H9 (cell line): ENCODE measurements around the gene KLHDC2. TPM values are rescaled to one million over a fixed set of nuclear protein-coding genes. Genes with fewer than 3 reads are reported as not detected.

ENCODE experiments used
- DNase-seq: peaks from one replicate; pipeline ENCODE4 v3.0.0-alpha.2; 2017
- H2AFZ ChIP-seq: one replicate; pipeline ENCODE4 v1.6.1; 2013; ENCODE audit warnings: mild to moderate bottlenecking, low read length, control low read depth, moderate library complexity
- H2AK5ac ChIP-seq: 2 replicates; pipeline ENCODE4 v1.6.1; 2013; ENCODE audit warnings: low read length, control low read depth, mixed read lengths; ENCODE audit not compliant: insufficient read length
- H2BK120ac ChIP-seq: one replicate; pipeline ENCODE4 v1.6.1; 2013; ENCODE audit warnings: low read depth, mild to moderate bottlenecking, low read length, control low read depth, inconsistent platforms; ENCODE audit not compliant: poor library complexity, severe bottlenecking
- H2BK12ac ChIP-seq: 2 replicates; pipeline ENCODE4 v1.6.1; 2013; ENCODE audit warnings: low read length, control low read depth, mixed read lengths, low read depth; ENCODE audit not compliant: insufficient read length
- H2BK15ac ChIP-seq: 2 replicates; pipeline ENCODE4 v1.6.1; 2013; ENCODE audit warnings: low read depth, low read length, control low read depth
- H2BK20ac ChIP-seq: one replicate; pipeline ENCODE4 v1.6.1; 2013; ENCODE audit warnings: low read depth, mild to moderate bottlenecking, low read length, control low read depth, inconsistent platforms; ENCODE audit not compliant: poor library complexity, severe bottlenecking
- H2BK5ac ChIP-seq: 2 replicates; pipeline ENCODE4 v1.6.1; 2013; ENCODE audit warnings: low read length, control low read depth, mixed read lengths; ENCODE audit not compliant: insufficient read length
- H3K14ac ChIP-seq: 2 replicates; pipeline ENCODE4 v1.6.1; 2013; ENCODE audit warnings: low read length, control low read depth; ENCODE audit not compliant: insufficient read depth
- H3K18ac ChIP-seq: 2 replicates; pipeline ENCODE4 v1.6.1; 2013; ENCODE audit warnings: low read depth, mild to moderate bottlenecking, mixed read lengths, low read length, control low read depth; ENCODE audit not compliant: insufficient read length
- H3K23ac ChIP-seq: 2 replicates; pipeline ENCODE4 v1.6.1; 2013; ENCODE audit warnings: low read length, control low read depth, mixed read lengths, low read depth; ENCODE audit not compliant: insufficient read length
- H3K23me2 ChIP-seq: 2 replicates; pipeline ENCODE4 v1.6.1; 2013; ENCODE audit warnings: low read depth, mild to moderate bottlenecking, mixed read lengths, low read length, control low read depth; ENCODE audit not compliant: insufficient read length, poor library complexity, severe bottlenecking
- H3K27ac ChIP-seq: 2 replicates; pipeline ENCODE4 v1.5.1; 2013; ENCODE audit warnings: low read length, control low read depth, mixed read lengths, low read depth; ENCODE audit not compliant: insufficient read length
- H3K27me3 ChIP-seq: 2 replicates; pipeline ENCODE4 v1.6.1; 2013; ENCODE audit warnings: low read length, control low read depth, inconsistent platforms; ENCODE audit not compliant: insufficient read depth
- H3K4ac ChIP-seq: 2 replicates; pipeline ENCODE4 v1.6.1; 2013; ENCODE audit warnings: low read depth, mild to moderate bottlenecking, control low read depth, inconsistent platforms, low read length, moderate library complexity
- H3K4me1 ChIP-seq: 2 replicates; pipeline ENCODE4 v1.6.1; 2013; ENCODE audit warnings: low read length, control low read depth, inconsistent platforms; ENCODE audit not compliant: insufficient read depth
- H3K4me2 ChIP-seq: 2 replicates; pipeline ENCODE4 v1.6.1; 2013; ENCODE audit warnings: low read length, control low read depth, mixed read lengths; ENCODE audit not compliant: insufficient read length, insufficient read depth
- H3K56ac ChIP-seq: 2 replicates; pipeline ENCODE4 v1.6.1; 2013; ENCODE audit warnings: low read depth, mild to moderate bottlenecking, mixed read lengths, low read length, control low read depth; ENCODE audit not compliant: insufficient read length
- H3K79me1 ChIP-seq: 2 replicates; pipeline ENCODE4 v1.6.1; 2013; ENCODE audit warnings: low read depth, mild to moderate bottlenecking, moderate library complexity, low read length, control low read depth, inconsistent platforms; ENCODE audit not compliant: insufficient read depth, poor library complexity, severe bottlenecking
- H3K79me2 ChIP-seq: 2 replicates; pipeline ENCODE4 v1.6.1; 2013; ENCODE audit warnings: low read length, control low read depth, inconsistent platforms; ENCODE audit not compliant: insufficient read depth
- H3K9ac ChIP-seq: 2 replicates; pipeline ENCODE4 v1.6.1; 2013; ENCODE audit warnings: low read length, control low read depth, mixed read lengths; ENCODE audit not compliant: insufficient read length; ENCODE audit errors: extremely low read depth
- H3K9me3 ChIP-seq: one replicate; pipeline ENCODE4 v1.6.1; 2013; ENCODE audit warnings: low read depth, low read length, inconsistent platforms; ENCODE audit not compliant: control insufficient read depth
- H3T11ph ChIP-seq: one replicate; pipeline ENCODE4 v1.6.1; 2013; ENCODE audit warnings: mild to moderate bottlenecking, low read length, control low read depth, inconsistent platforms
- H4K20me1 ChIP-seq: one replicate; pipeline ENCODE4 v1.6.1; 2013; ENCODE audit not compliant: control insufficient read depth, insufficient read length, insufficient read depth
- H4K5ac ChIP-seq: 2 replicates; pipeline ENCODE4 v1.6.1; 2013; ENCODE audit warnings: low read depth, mild to moderate bottlenecking, mixed read lengths, low read length, control low read depth; ENCODE audit not compliant: insufficient read length
- H4K8ac ChIP-seq: replicated peaks from 2 replicates; pipeline ENCODE4 v1.6.1; 2013; ENCODE audit warnings: low read length, control low read depth, mixed read lengths, low read depth; ENCODE audit not compliant: insufficient read length
- H4K91ac ChIP-seq: 2 replicates; pipeline ENCODE4 v1.6.1; 2013; ENCODE audit warnings: low read depth, mild to moderate bottlenecking, moderate library complexity, mixed read lengths, low read length, control low read depth; ENCODE audit not compliant: insufficient read length
- H3K27ac Mint-ChIP-seq, 3 experiments: 2 replicates in 2 of 3; 3 replicates in 1 of 3; pipeline ENCODE4 v1.8.0; 2020 to 2021; ENCODE audit warnings: mixed read lengths in 3 of 3, mild to moderate bottlenecking in 1 of 3, moderate library complexity in 1 of 3
- H3K27me3 Mint-ChIP-seq: 2 replicates; pipeline ENCODE4 v1.8.0; 2021; ENCODE audit warnings: low read depth, mild to moderate bottlenecking, moderate library complexity, mixed read lengths
- H3K36me3 Mint-ChIP-seq, 3 experiments: 2 replicates in 2 of 3; 3 replicates in 1 of 3; pipeline ENCODE4 v1.8.0; 2020 to 2021; ENCODE audit warnings: low read depth in 3 of 3, mixed read lengths in 3 of 3; ENCODE audit not compliant: insufficient read depth in 1 of 3
- H3K4me1 Mint-ChIP-seq, 2 experiments: 2 replicates each; pipeline ENCODE4 v1.8.0; 2020; ENCODE audit warnings: mixed read lengths in 2 of 2
- H3K4me3 Mint-ChIP-seq, 2 experiments: 2 replicates in 1 of 2; 3 replicates in 1 of 2; pipeline ENCODE4 v1.8.0; 2020 to 2021; ENCODE audit warnings: mild to moderate bottlenecking in 2 of 2, mixed read lengths in 2 of 2, moderate library complexity in 1 of 2
- H3K9me3 Mint-ChIP-seq, 2 experiments: 2 replicates in 1 of 2; 3 replicates in 1 of 2; pipeline ENCODE4 v1.8.0; 2020; ENCODE audit warnings: mild to moderate bottlenecking in 2 of 2, mixed read lengths in 2 of 2, moderate library complexity in 1 of 2
- CTCF ChIP-seq: fragments of 200-600 bp; sonication (generic); conservative IDR thresholded peaks from 3 replicates; pipeline ENCODE4 v1.8.0; 2021; ENCODE audit warnings: antibody characterized with exemption, mild to moderate bottlenecking
- WGBS: extraction: QIAGEN DNeasy Blood & Tissue Kit; methylation state at CpG from one replicate; pipeline ENCODE4 v1.1.7; 2013; ENCODE audit warnings: missing lambda C conversion rate, low lambda C conversion rate, mixed read lengths; ENCODE audit not compliant: insufficient read length; ENCODE audit errors: extremely low coverage; 5-methylcytosine and 5-hydroxymethylcytosine counted together
- total RNA-seq: library from RNA; stranded (reverse); gene quantifications from 2 replicates; pipeline ENCODE4 v1.2.1, GENCODE V29; 2021

The KLHDC2 gene
- total RNA-seq, 1 experiment from 2014 or later, result 41.6 TPM

GRCh38 chr14:49732896-49733295 lies 35.1 kb upstream of the KLHDC2 start:
- no peak overlapping the region for H4K91ac ChIP-seq
- no peak overlapping the region for H3K18ac ChIP-seq
- no CpG with 5 or more reads among the region's 3 CpGs for WGBS
- H3K79me2 ChIP-seq, result no peaks in the 10 kb centered on the region
- no peaks in the 10 kb centered on the region for H3K9me3 Mint-ChIP-seq
- no peaks in the 10 kb centered on the region for H4K20me1 ChIP-seq
- no peak overlapping the region for H3K14ac ChIP-seq
- H3K27me3 Mint-ChIP-seq, result no peaks in the 10 kb centered on the region
- no peaks in the 10 kb centered on the region for H3K36me3 Mint-ChIP-seq
- H2AK5ac ChIP-seq, result no peak overlapping the region
- H4K8ac ChIP-seq, result no peak overlapping the region
- no peak overlapping the region for H3K4ac ChIP-seq
- no peaks in the 10 kb centered on the region for H3K9me3 ChIP-seq
- H2BK5ac ChIP-seq, result no peak overlapping the region
- H3K23ac ChIP-seq, result no peak overlapping the region
- no peak overlapping the region for H2BK120ac ChIP-seq
- H3T11ph ChIP-seq, result no peak overlapping the region
- DNase-seq, result no peak
- H2BK12ac ChIP-seq, result no peak overlapping the region
- no peak overlapping the region for H3K4me3 Mint-ChIP-seq
- H3K4me2 ChIP-seq, result no peak overlapping the region
- no peaks in the 10 kb centered on the region for H3K79me1 ChIP-seq
- no peak overlapping the region for H2BK15ac ChIP-seq
- H3K56ac ChIP-seq, result no peak overlapping the region
- H3K4me1 Mint-ChIP-seq, result no peaks in the 10 kb centered on the region
- no peaks in the 10 kb centered on the region for H3K4me1 ChIP-seq
- no peak overlapping the region for H3K27ac ChIP-seq
- H3K27me3 ChIP-seq, result no peaks in the 10 kb centered on the region
- H3K9ac ChIP-seq, result no peak overlapping the region
- no peak overlapping the region for H3K27ac Mint-ChIP-seq
- TF ChIP-seq CTCF, result no peak
- no peak overlapping the region for H2BK20ac ChIP-seq
- peak overlapping the region; percentile 6 for H2AFZ ChIP-seq
- no peaks in the 10 kb centered on the region for H3K23me2 ChIP-seq
- H4K5ac ChIP-seq, result no peak overlapping the region
